HepG2 (cell line): Measurements from ENCODE around the gene OBSL1. TPM values are rescaled to one million over a fixed set of nuclear protein-coding genes. Genes with fewer than 3 reads are reported as not detected.
A peak's percentile ranks its signal among the peaks of the same experiment; 100 is the strongest.

Source experiments
- ATF7-NPFF ChIP-seq: sonication (generic); formaldehyde crosslinking; IDR thresholded peaks from 2 replicates; pipeline ENCODE4 v1.8.1; 2023; ENCODE audit warnings: mild to moderate bottlenecking, low read depth, missing genetic modification reagents, moderate library complexity
- DRAP1 ChIP-seq: IDR thresholded peaks from 2 replicates; pipeline ENCODE4 v1.6.1; 2016; ENCODE audit warnings: missing genetic modification reagents, missing compliant biosample characterization
- HNF4G ChIP-seq, 2 experiments: sonication (generic) in 1 of 2; formaldehyde crosslinking in 1 of 2; IDR thresholded peaks; 2 replicates each; pipeline versions ENCODE4 v1.4.0 to v1.6.1; 2011 to 2020; ENCODE audit warnings: borderline replicate concordance in 2 of 2, low read depth in 2 of 2, mild to moderate bottlenecking in 2 of 2, low read length in 1 of 2, missing genetic modification reagents in 1 of 2, moderate library complexity in 1 of 2
- HNRNPUL1 ChIP-seq: fragments of 200-400 bp; formaldehyde crosslinking; IDR thresholded peaks from 2 replicates; pipeline ENCODE4 v1.6.1; 2017; ENCODE audit warnings: low read depth, mild to moderate bottlenecking, low read length, moderate library complexity
- IRF2 ChIP-seq: IDR thresholded peaks from 2 replicates; pipeline ENCODE4 v1.6.1; 2018; ENCODE audit warnings: missing genetic modification reagents, missing compliant biosample characterization
- MXI1 ChIP-seq: IDR thresholded peaks from 3 replicates; pipeline ENCODE4 v1.6.1; 2012; ENCODE audit warnings: low read depth, low read length, inconsistent platforms, borderline replicate concordance
- RBM39 ChIP-seq: fragments of 200-400 bp; formaldehyde crosslinking; IDR thresholded peaks from one replicate; pipeline ENCODE4 v1.6.1; 2018; ENCODE audit warnings: antibody characterized with exemption, mild to moderate bottlenecking, low read depth, low read length; ENCODE audit not compliant: poor library complexity, severe bottlenecking
- RXRA ChIP-seq: sonication (generic); formaldehyde crosslinking; IDR thresholded peaks from 2 replicates; pipeline ENCODE4 v1.5.1; 2020; ENCODE audit warnings: missing genetic modification reagents
- SCMH1 ChIP-seq: sonication (generic); formaldehyde crosslinking; IDR thresholded peaks from 2 replicates; pipeline ENCODE4 v1.9.0; 2021; ENCODE audit warnings: missing genetic modification reagents, mild to moderate bottlenecking, borderline replicate concordance
- SNAPC2 ChIP-seq: sonication (generic); formaldehyde crosslinking; IDR thresholded peaks from 2 replicates; pipeline ENCODE4 v1.8.1; 2022; ENCODE audit warnings: mild to moderate bottlenecking, missing genetic modification reagents
- YEATS2 ChIP-seq: sonication (generic); formaldehyde crosslinking; IDR thresholded peaks from 2 replicates; pipeline ENCODE4 v1.4.0; 2020; ENCODE audit warnings: missing genetic modification reagents, borderline replicate concordance
- ZBTB38 ChIP-seq: sonication (generic); formaldehyde crosslinking; IDR thresholded peaks from 2 replicates; pipeline ENCODE4 v1.5.1; 2020; ENCODE audit warnings: mild to moderate bottlenecking, missing genetic modification reagents
- ZHX2 ChIP-seq, 2 experiments: sonication (generic) in 1 of 2; formaldehyde crosslinking in 1 of 2; IDR thresholded peaks; 2 replicates each; pipeline versions ENCODE4 v1.6.1 to v1.9.0; 2014 to 2022; ENCODE audit warnings: antibody characterized with exemption in 1 of 2, borderline replicate concordance in 1 of 2, inconsistent platforms in 1 of 2, low read depth in 1 of 2, missing genetic modification reagents in 1 of 2
- ZNF225 ChIP-seq: sonication (generic); formaldehyde crosslinking; IDR thresholded peaks from 2 replicates; pipeline ENCODE4 v1.4.0; 2020; ENCODE audit warnings: mild to moderate bottlenecking, missing genetic modification reagents
- ZNF501 ChIP-seq: sonication (generic); formaldehyde crosslinking; IDR thresholded peaks from 2 replicates; pipeline ENCODE4 v1.5.1; 2020; ENCODE audit warnings: mild to moderate bottlenecking, moderate library complexity, missing genetic modification reagents
- ZNF569 ChIP-seq: sonication (generic); formaldehyde crosslinking; IDR thresholded peaks from 2 replicates; pipeline ENCODE4 v1.5.0; 2020; ENCODE audit warnings: mild to moderate bottlenecking, missing genetic modification reagents, moderate library complexity, borderline replicate concordance
- ZNF780A ChIP-seq: sonication (generic); formaldehyde crosslinking; IDR thresholded peaks from 2 replicates; pipeline ENCODE4 v1.8.0; 2022; ENCODE audit warnings: mild to moderate bottlenecking, missing genetic modification reagents, moderate library complexity
- ZNF788 ChIP-seq: sonication (generic); formaldehyde crosslinking; IDR thresholded peaks from 2 replicates; pipeline ENCODE4 v1.5.0; 2020; ENCODE audit warnings: mild to moderate bottlenecking, missing genetic modification reagents, borderline replicate concordance
- ZNF816 ChIP-seq: sonication (generic); formaldehyde crosslinking; IDR thresholded peaks from 2 replicates; pipeline ENCODE4 v1.8.0; 2022; ENCODE audit warnings: missing genetic modification reagents, mild to moderate bottlenecking, borderline replicate concordance
- ZNF850 ChIP-seq: sonication (generic); formaldehyde crosslinking; conservative IDR thresholded peaks from 2 replicates; pipeline ENCODE4 v1.9.0; 2021; ENCODE audit warnings: mild to moderate bottlenecking, missing genetic modification reagents
- polyA plus RNA-seq, 8 experiments: library from polyadenylated mRNA; depleted of rRNA in 3 of 8; stranded (reverse) in 7 of 8; unstranded in 1 of 8; fragments of >200 nt; fragmentation: Illumina TruSeq in 4 of 8; extraction: Trizol in 4 of 8; gene quantifications; 2 replicates each; pipeline versions ENCODE4 v1.2.1 to v1.2.3, GENCODE V29; 2011 to 2016; ENCODE audit warnings: low read depth in 4 of 8, missing spikeins in 1 of 8, mixed read lengths in 1 of 8; ENCODE audit not compliant: insufficient read depth in 1 of 8
- total RNA-seq, 5 experiments: library from RNA; depleted of rRNA; stranded (reverse); fragments of >200 nt; fragmentation: Illumina TruSeq; extraction: Trizol; gene quantifications; 2 replicates each; pipeline ENCODE4 v1.2.3, GENCODE V29; 2016; ENCODE audit warnings: low read depth in 1 of 5

OBSL1 gene
- total and polyA plus RNA-seq, 2 of the 13 experiments (the other 11 are each of a cell fraction or from before 2014, with no cell fraction given), result 86.7 to 218 TPM

GRCh38 chr2:219570194-219570923, 980 bp downstream of the OBSL1 start (continued):
- TF ChIP-seq SNAPC2 (CRISPR knock-in tag), result peak; percentile 23; the same call in 1 of the 2 replicates
- no peak for TF ChIP-seq DRAP1
- 0 out of 2 replicates have a peak, but pooled peaks have one; percentile 31 for TF ChIP-seq YEATS2 (CRISPR knock-in tag)
- peak; percentile 21; the same call in 1 of the 2 replicates for TF ChIP-seq IRF2 (CRISPR knock-in tag)
- TF ChIP-seq HNF4G (IDR thresholded peaks at IDR 0.05; ENCODE audit: borderline replicate concordance, low read depth, low read length), result no peak
- peak; percentile 73 for TF ChIP-seq HNF4G (CRISPR knock-in tag; IDR thresholded peaks at IDR 0.05; ENCODE audit: borderline replicate concordance, low read depth)
- 0 out of 2 replicates have a peak, but pooled peaks have one; percentile 6 for TF ChIP-seq ZNF788 (CRISPR knock-in tag)
- TF ChIP-seq RXRA (CRISPR knock-in tag), result peak; percentile 65; the same call in 1 of the 2 replicates
- TF ChIP-seq ZNF816 (CRISPR knock-in tag), result peak; percentile 68; the same call in 1 of the 2 replicates
- TF ChIP-seq ZNF225, result 0 out of 2 replicates have a peak, but pooled peaks have one; percentile 36
- peak; percentile 60; the same call in 1 of the 2 replicates for TF ChIP-seq ZNF780A
- no peak for TF ChIP-seq SCMH1 (CRISPR knock-in tag)
- TF ChIP-seq ZNF850, result 0 out of 2 replicates have a peak, but pooled peaks have one; percentile 30
- TF ChIP-seq ZHX2 (IDR thresholded peaks at IDR 0.05; ENCODE audit: low read depth), result 0 out of 2 replicates have a peak, but pooled peaks have one; percentile 43
- TF ChIP-seq ZHX2 (CRISPR knock-in tag; IDR thresholded peaks at IDR 0.05; ENCODE audit: borderline replicate concordance), result no peak
- TF ChIP-seq RBM39, result no peak
- TF ChIP-seq ATF7-NPFF (CRISPR knock-in tag), result peak; percentile 45
- TF ChIP-seq ZBTB38, result peak; percentile 100
- TF ChIP-seq HNRNPUL1, result no peak
- no peak; the same call in 1 of the 2 replicates for TF ChIP-seq ZNF569
- 0 out of 2 replicates have a peak, but pooled peaks have one; percentile 13 for TF ChIP-seq ZNF501 (CRISPR knock-in tag)
- peak; percentile 27; the same call in 1 of the 3 replicates for TF ChIP-seq MXI1
